Stimulated activated effector memory CD8-positive, alpha-beta T cell treated with anti-CD3 and anti-CD28 coated beads, Interleukin-12 subunit alpha, Interleukin-12 subunit beta, amount 100 ng/mL, for 72 hours (primary cell): ENCODE results near the gene CLDND1.

ENCODE experiments used
- ATAC-seq: fragments of 150-1000 bp; cut with Tn5 transposase; 2 replicates; pipeline ENCODE4 v1.10.0; 2021
- DNase-seq, 2 donors: peaks; one replicate each; pipeline ENCODE4 v3.0.0; 2021 to 2022; ENCODE audit warnings: low spot score in 2 of 2
- H3K27ac Mint-ChIP-seq: one replicate; pipeline ENCODE4 v1.8.0; 2022; ENCODE audit warnings: mild to moderate bottlenecking, mixed read lengths
- H3K36me3 Mint-ChIP-seq: one replicate; pipeline ENCODE4 v1.8.0; 2022; ENCODE audit warnings: mild to moderate bottlenecking, mixed read lengths
- H3K4me1 Mint-ChIP-seq: one replicate; pipeline ENCODE4 v1.8.0; 2022; ENCODE audit warnings: mixed read lengths
- H3K4me3 Mint-ChIP-seq: one replicate; pipeline ENCODE4 v1.8.0; 2022; ENCODE audit warnings: mild to moderate bottlenecking, mixed read lengths
- H3K9me3 Mint-ChIP-seq: one replicate; pipeline ENCODE4 v1.8.0; 2022; ENCODE audit warnings: mixed read lengths

The CLDND1 gene

DNA sequence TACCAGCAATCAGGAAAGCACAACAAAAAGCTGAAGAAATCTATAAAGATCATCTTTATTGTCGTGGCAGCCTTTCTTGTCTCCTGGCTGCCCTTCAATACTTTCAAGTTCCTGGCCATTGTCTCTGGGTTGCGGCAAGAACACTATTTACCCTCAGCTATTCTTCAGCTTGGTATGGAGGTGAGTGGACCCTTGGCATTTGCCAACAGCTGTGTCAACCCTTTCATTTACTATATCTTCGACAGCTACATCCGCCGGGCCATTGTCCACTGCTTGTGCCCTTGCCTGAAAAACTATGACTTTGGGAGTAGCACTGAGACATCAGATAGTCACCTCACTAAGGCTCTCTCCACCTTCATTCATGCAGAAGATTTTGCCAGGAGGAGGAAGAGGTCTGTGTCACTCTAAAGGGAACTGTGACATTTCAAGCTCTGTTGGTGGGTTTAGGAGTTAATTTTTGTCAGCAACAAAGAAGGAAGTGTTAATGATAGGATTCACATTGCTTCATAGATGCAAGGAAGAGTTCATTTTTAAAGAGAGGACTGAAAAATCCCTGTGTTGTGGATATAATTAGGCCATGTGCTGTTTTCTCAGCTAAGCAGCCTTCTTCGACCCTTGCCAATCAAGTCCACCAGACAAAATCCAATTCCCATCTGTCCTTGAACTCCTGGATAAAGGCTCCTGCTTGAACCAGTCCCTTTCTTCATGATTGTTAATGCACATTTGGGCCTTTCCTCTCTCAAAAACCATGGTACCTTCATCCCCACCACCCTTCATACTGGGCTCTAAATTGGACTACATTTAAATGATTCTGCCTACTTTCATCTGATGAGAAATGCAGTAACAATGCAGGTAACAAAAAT lies 10.2 kb upstream of the CLDND1 start:
- DNase-seq (no peak), ATAC-seq (no peak)
- H3K27ac Mint-ChIP-seq: peak overlapping the region; percentile 43
- H3K4me1 Mint-ChIP-seq: peaks cover 23% of the 10 kb centered on the region
- no peaks in the 10 kb centered on the region for H3K9me3 Mint-ChIP-seq
- H3K36me3 Mint-ChIP-seq: peaks cover 65% of the 10 kb centered on the region
- H3K4me3 Mint-ChIP-seq: peak overlapping the region; percentile 26

DNA sequence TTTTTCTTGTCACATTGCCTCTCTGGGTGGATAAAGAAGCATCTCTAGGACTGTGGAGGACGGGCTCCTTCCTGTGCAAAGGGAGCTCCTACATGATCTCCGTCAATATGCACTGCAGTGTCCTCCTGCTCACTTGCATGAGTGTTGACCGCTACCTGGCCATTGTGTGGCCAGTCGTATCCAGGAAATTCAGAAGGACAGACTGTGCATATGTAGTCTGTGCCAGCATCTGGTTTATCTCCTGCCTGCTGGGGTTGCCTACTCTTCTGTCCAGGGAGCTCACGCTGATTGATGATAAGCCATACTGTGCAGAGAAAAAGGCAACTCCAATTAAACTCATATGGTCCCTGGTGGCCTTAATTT lies 9.6 kb upstream of the CLDND1 start:
- no peaks in the 10 kb centered on the region for H3K9me3 Mint-ChIP-seq
- no peak for ATAC-seq
- H3K27ac Mint-ChIP-seq: peak overlapping the region; percentile 43
- H3K4me1 Mint-ChIP-seq: peaks cover 22% of the 10 kb centered on the region
- no peak for DNase-seq
- H3K4me3 Mint-ChIP-seq: peak overlapping the region; percentile 26
- H3K36me3 Mint-ChIP-seq: peaks cover 65% of the 10 kb centered on the region

DNA sequence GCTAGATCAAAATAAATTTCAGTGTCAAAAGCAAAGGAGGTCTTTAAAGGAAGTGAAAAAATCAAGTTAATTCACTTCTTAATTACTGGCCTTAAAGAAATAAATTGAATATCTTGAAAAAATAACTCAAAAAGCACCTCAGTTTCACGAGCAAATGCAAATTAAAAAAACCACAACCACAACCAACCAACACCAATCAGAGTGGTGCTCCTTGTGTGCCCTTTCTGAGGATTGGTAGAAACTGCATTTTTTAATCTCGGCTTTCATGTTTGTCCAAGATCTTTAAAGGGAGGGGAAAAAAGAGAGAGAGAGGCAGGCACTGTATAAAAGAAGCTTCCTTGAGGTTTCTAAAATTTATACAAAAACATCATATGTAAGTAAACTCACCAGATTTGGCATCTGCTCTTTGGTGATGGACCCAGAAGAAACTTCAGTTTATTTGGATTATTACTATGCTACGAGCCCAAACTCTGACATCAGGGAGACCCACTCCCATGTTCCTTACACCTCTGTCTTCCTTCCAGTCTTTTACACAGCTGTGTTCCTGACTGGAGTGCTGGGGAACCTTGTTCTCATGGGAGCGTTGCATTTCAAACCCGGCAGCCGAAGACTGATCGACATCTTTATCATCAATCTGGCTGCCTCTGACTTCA lies 9.0 kb upstream of the CLDND1 start, which contains the start of gene GPR15:
Gene GPR15, plus strand, starts transcription at position 357 of the 653 bp plus-strand sequence. Its CDS starts 56 bp downstream, at position 413.
- H3K36me3 Mint-ChIP-seq: peaks cover 62% of the 10 kb centered on the region
- ATAC-seq (no peak), DNase-seq (no peak)
- H3K27ac Mint-ChIP-seq: peak within 1 kb of the TSS; percentile 43
- no peaks in the 10 kb centered on the region for H3K9me3 Mint-ChIP-seq
- peak within 1 kb of the TSS; percentile 26 for H3K4me3 Mint-ChIP-seq
- peaks cover 17% of the 10 kb centered on the region for H3K4me1 Mint-ChIP-seq

DNA sequence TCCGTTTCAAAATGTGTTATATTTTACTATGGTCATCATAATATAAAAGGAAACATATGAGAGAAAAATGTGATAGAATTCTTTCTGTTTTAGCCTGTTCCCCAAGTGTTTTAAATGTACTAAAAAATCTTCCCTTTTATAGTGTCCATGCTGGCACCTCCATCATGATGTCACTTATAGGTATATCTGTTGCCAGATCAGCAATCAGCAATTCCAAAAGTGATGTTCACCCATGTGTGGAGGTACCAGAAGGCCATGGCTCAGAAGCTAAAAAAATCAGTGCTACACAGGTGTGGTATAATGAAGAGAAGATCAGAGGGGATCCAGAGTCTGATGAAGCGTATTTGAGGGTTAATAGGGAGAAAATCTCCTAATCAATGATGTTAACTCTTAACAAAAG lies 8.0 kb upstream of the CLDND1 start:
- Mint-ChIP-seq H3K27ac (no peak overlapping the region), H3K4me3 (peak overlapping the region; percentile 26)

DNA sequence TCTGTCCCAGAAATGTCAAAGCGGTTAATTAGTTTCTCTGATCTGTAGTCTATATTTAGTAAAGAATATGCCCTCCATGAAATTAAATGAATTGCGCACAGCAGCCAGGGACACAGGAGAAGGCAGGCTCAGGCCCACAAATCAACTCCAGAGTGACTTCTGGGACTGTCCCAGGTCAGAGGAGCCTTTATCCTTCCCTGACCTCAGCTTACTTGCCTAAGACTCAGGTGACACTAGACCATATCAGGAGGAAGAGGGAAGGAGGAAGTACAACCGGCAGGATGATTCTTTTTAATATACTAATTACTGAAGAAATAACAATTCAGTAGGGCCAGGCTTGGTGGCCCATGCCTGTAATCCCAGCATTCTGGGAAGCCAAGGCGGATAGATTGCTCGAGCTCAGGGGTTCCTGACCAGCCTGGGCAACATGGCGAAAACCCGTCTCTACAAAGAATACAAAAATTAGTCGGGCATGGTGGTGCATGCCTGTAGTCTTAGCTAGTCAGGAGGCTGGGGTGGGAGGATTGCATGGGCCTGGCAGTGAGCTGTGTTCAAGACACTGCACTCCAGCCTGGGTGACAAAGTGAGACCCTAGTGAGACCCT lies 7.3 kb upstream of the CLDND1 start:
- no peaks in the 10 kb centered on the region for H3K9me3 Mint-ChIP-seq
- ATAC-seq (no peak), DNase-seq (no peak)
- H3K27ac Mint-ChIP-seq: peak overlapping the region; percentile 45
- peak overlapping the region; percentile 26 for H3K4me3 Mint-ChIP-seq
- peaks cover 59% of the 10 kb centered on the region for H3K36me3 Mint-ChIP-seq
- peaks cover 21% of the 10 kb centered on the region for H3K4me1 Mint-ChIP-seq

More for the DNA sequence above, 8.0 kb upstream of the CLDND1 start:
- no peak for ATAC-seq
- Mint-ChIP-seq H3K36me3 (peaks cover 55% of the 10 kb centered on the region), H3K9me3 (no peaks in the 10 kb centered on the region), H3K4me1 (peaks cover 13% of the 10 kb centered on the region)
- no peak for DNase-seq

DNA sequence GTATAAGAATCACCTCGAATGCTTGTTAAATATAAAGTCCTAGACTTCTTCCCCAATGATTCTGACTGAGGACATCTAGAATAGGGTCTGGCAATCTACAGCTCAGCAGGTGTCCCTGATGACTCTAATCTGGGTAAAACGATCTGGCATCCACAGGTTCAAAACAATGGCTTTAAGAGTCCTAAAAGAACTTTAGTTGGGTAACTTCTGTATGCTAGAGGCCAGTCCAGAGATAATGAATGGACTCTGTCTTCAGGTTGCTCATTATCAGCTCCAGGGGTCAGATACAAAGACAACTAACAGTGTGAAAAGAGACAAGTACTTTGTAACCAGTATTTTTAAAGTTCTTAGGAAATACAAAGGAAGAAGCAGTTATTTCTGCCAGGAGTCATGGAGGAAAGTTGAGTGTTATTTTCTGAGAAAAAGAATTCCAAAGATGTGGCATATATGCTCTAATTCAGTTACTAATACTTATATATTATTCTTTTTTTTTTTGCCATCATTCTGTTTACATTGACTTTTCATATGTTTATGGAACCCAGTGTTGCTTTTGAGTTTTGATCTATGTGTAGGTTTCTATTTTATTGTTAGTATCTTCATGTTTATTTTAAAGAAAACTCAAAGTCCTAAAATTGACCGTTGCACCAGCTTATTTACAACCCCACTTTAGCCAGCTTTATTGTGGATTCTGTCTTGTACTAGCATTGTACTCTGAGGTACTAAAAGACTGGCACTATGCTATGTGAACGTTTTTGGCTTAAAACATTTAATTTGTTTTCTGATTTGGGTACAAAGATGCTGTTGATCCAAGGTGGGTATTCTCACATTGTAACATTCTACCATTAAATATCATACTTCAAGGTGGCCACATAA lies 6.0 kb upstream of the CLDND1 start:
- H3K4me1 Mint-ChIP-seq: peaks cover 29% of the 10 kb centered on the region
- no peak overlapping the region for H3K4me3 Mint-ChIP-seq
- DNase-seq (no peak), ATAC-seq (no peak)
- H3K27ac Mint-ChIP-seq: no peak overlapping the region
- peaks cover 65% of the 10 kb centered on the region for H3K36me3 Mint-ChIP-seq
- H3K9me3 Mint-ChIP-seq: no peaks in the 10 kb centered on the region

DNA sequence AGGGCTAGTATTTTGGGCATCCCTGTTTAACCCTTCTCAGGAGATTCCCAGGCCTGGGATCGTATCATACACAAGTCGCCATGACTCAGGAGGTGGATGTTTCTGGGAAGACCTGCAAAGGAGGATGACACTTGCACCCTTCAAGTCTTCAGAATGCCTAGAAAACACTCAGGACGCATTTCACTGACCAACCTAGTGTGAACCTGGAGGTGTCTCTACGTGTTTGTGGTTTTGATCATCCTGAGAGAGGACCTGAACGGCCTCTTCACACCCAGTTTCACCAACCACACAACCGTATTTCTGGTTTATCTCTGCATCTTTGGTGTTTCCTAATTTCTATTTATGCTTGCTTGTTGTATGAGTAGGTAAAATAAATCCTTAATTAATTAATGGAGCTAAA lies 2.8 kb upstream of the CLDND1 start:
- peak overlapping the region; percentile 22 for H3K4me3 Mint-ChIP-seq
- H3K9me3 Mint-ChIP-seq: no peaks in the 10 kb centered on the region
- peak overlapping the region; percentile 40 for H3K27ac Mint-ChIP-seq
- DNase-seq: no peak
- H3K36me3 Mint-ChIP-seq: peaks cover 63% of the 10 kb centered on the region
- peaks cover 40% of the 10 kb centered on the region for H3K4me1 Mint-ChIP-seq
- no peak for ATAC-seq

DNA sequence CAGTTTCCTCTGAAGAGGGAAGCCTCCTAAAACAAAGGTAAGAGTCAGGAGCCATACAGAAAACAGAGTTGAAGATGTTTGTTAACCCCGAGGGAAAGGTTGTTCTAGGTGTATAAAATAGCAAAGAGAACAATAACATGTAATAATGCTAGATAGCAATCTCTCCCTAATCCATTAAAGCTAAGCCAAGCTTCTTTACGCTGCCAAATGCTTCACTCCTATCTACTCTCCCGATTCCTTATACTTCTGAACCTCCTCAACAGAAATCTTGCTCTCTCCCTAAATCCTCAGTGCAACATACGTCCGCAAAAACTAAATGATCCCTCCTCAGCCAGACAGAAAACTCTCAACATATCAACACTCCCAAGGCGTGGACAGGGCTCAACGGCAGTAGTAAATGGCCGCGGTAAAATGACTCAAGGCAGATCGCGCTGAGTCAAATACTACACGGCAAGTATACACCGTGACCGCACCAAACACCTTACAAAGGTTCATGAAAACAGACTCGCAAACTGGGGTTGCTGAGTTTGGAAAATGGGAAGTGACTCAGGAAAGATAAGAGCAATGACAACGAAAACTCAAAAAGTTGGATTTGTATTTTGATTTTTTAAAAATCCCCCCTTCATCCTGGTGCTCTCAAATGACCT lies 682 bp downstream of the CLDND1 start:
- peak; percentile 83 for ATAC-seq
- no peaks in the 10 kb centered on the region for H3K9me3 Mint-ChIP-seq
- H3K4me1 Mint-ChIP-seq: peaks cover 69% of the 10 kb centered on the region
- H3K36me3 Mint-ChIP-seq: peaks cover 82% of the 10 kb centered on the region
- peak overlapping the region; percentile 78 for H3K4me3 Mint-ChIP-seq
- peak overlapping the region; percentile 92 for H3K27ac Mint-ChIP-seq
- peak; percentile 40 to 75 for DNase-seq

DNA sequence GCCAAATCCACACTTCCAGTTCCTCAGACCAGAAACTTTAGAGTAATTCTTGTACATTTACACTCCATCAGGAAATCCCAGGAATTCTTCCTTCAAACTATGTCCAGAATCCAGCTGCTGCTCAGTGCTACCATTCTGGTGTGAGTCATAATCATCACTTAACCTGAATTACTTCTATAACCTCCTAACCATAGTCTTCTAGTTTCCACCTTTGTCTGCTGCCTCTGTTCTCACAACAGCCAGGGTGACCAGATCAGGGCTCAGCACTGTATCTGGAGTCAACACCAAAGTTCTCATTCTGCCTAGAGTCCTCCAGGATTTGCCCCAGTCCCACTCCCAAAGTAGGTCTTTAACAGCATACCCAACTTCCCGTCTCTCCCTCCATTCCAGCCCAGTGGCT lies 3.4 kb downstream of the CLDND1 start:
- peaks cover 70% of the 10 kb centered on the region for H3K4me1 Mint-ChIP-seq
- peak overlapping the region; percentile 92 for H3K27ac Mint-ChIP-seq
- peaks cover 99% of the 10 kb centered on the region for H3K36me3 Mint-ChIP-seq
- ATAC-seq (no peak), DNase-seq (no peak)
- no peaks in the 10 kb centered on the region for H3K9me3 Mint-ChIP-seq
- H3K4me3 Mint-ChIP-seq: peak overlapping the region; percentile 78

DNA sequence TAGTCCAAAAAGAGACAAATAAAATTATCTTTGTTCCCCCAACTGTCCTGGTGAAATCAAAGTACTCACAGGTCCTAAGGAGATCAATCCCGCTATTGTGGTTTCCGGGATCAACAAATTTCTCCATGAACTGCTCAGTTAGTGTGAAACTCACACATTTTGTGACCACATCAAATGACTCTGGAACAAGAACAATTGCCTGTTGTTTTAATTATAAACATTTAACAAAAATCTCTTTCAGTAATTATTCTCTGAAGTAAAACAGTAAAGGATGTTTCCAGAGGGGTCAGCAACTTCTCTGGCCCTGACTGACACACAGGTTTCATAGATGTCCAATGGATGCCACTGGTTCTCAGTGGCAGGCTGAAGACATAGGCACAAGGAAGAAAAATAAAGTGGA lies 3.9 kb downstream of the CLDND1 start:
- Mint-ChIP-seq H3K4me1 (peaks cover 72% of the 10 kb centered on the region), H3K27ac (peak overlapping the region; percentile 92), H3K9me3 (no peaks in the 10 kb centered on the region), H3K36me3 (peaks cover 99% of the 10 kb centered on the region), H3K4me3 (peak overlapping the region; percentile 78)
- DNase-seq: no peak
- ATAC-seq: no peak

DNA sequence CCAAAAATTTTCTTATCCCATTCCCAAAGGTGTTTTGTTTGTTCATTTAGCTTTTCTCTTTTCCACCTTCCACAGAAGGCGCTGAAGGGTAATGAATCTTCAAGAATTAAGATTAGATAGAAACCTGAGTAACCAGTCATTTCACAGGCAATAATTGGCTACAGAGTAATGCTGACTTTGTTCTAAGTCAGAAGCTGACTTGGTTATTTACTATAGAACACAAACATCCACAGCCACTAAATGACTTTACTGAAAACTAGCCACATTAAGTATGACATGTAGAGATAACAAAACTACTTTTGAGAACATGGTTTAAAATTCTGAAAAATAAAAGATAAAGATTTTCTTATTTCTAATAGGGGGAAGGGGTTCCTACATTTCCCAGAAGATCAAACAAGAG lies 7.8 kb downstream of the CLDND1 start:
- H3K4me1 Mint-ChIP-seq: peaks cover 65% of the 10 kb centered on the region
- ATAC-seq: peak; percentile 79
- peaks cover 85% of the 10 kb centered on the region for H3K36me3 Mint-ChIP-seq
- H3K9me3 Mint-ChIP-seq: no peaks in the 10 kb centered on the region
- no peak overlapping the region for H3K4me3 Mint-ChIP-seq
- no peak for DNase-seq
- H3K27ac Mint-ChIP-seq: peak overlapping the region; percentile 75

DNA sequence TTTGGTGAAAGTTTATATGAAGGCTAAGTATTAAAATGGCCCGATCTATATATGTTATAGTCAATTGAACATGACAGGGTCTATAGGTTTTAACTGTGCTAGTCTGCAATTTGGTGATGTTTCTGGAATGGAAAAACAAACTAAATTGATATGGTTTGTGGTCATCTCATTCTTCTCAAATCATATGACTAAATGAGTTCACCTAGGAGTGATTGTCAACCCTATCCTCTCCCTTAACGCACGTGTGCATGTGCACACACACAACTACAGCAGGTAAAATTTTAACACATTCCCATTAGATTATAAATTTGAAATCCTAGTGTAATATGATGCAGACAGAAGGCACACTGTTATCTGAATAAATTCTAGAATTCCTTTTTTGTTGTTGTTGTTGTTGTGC lies 9.0 kb downstream of the CLDND1 start:
- Mint-ChIP-seq H3K27ac (no peak overlapping the region), H3K4me1 (peaks cover 63% of the 10 kb centered on the region), H3K9me3 (no peaks in the 10 kb centered on the region), H3K4me3 (no peak overlapping the region), H3K36me3 (peaks cover 73% of the 10 kb centered on the region)
- ATAC-seq (peak; percentile 64), DNase-seq (no peak)

DNA sequence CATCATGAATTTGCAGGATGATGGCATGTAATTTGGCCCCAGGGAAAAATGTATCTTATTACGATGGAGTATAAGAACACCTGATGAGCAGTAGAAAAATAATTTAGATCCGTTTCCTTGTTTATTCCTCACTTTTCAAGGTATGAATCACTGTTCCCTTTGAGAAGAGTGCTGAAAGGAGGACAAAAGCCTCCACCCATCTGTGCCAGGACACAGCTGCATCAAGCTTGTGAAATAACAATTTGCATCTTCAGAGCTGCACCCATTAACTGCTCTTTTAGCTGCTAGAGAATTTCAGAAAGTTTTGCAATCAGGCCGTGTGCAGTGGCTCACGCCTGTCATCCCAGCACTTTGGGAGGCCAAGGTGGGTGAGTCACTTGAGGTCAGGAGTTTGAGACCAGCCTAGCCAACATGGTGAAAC lies 9.6 kb downstream of the CLDND1 start:
- Mint-ChIP-seq H3K9me3 (no peaks in the 10 kb centered on the region), H3K36me3 (peaks cover 67% of the 10 kb centered on the region), H3K27ac (no peak overlapping the region), H3K4me3 (no peak overlapping the region), H3K4me1 (peaks cover 63% of the 10 kb centered on the region)
- DNase-seq (no peak), ATAC-seq (peak; percentile 66)

DNA sequence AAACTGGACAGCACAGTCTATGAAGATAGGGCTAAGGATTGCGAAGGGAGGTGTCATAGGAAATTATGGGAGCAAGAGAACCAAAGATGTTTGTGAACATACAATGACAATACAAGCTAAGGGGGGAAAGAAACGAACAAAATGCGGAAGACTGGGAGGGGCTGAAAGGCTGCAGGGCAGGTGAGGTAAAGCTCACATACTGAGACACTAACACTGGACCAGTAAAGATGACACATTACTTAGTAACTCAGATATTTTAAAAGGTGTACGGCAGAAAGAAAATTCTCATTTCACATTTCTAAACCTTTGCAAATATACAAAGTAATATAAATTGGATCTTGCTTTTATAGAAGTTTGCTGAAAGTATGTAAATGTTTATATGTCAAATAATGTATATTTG lies 10.1 kb downstream of the CLDND1 start:
- no peak for ATAC-seq
- Mint-ChIP-seq H3K9me3 (no peaks in the 10 kb centered on the region), H3K27ac (no peak overlapping the region), H3K36me3 (peaks cover 63% of the 10 kb centered on the region), H3K4me1 (peaks cover 62% of the 10 kb centered on the region), H3K4me3 (no peak overlapping the region)
- DNase-seq: no peak
